ENCODE results near the gene ZNF350. TPM values are rescaled to one million over a fixed set of nuclear protein-coding genes. Genes with fewer than 3 reads are reported as not detected.
"Not testable (repeated sequence)": the region's sequence is repeated elsewhere in the genome, so short reads cannot be mapped to it uniquely, and the experiment has no call there.

The ZNF350 gene
- 8.2 TPM for total RNA-seq
- long read RNA-seq, transcript ZNF350-201 (5 exons, 2,338 nt), result major isoform, 8 of 12 reads
- long read RNA-seq, partial matches to known transcripts, result 0 of 12 reads
- long read RNA-seq, other reads (novel, unspliced or antisense), result 3 of 12 reads

- intact Hi-C loops (cut with DNase I), result loop anchor here (1.0 to 5.0 kb wide), 4 partner anchors 41 to 99 kb away; partner anchors contain the start of genes ZNF432, ZNF577, ZNF613 and ZNF614
- DNase-seq (ENCODE audit: low spot score), result peak; percentile 98
Measured at GRCh38 chr19:51986309-51987291, at the start of gene ZNF350. Gene ZNF350 (minus strand): TSS chr19:51986840. CDS start chr19:51974360, 12,480 bp downstream.

GRCh38 chr19:52034051-52034728 lies 47.5 kb upstream of the ZNF350 start:
- intact Hi-C loops (cut with DNase I), result no loop called here
- no peak for DNase-seq (ENCODE audit: low spot score)

- DNase-seq (ENCODE audit: low spot score), result no peak
- intact Hi-C loops (cut with DNase I), result loop anchor here (1.0 to 5.0 kb wide), 2 partner anchors 20 to 41 kb away; partner anchors contain the start of genes ZNF350 and ZNF432
Measured at GRCh38 chr19:52028780-52029123, 42.1 kb upstream of the ZNF350 start.

- DNase-seq (ENCODE audit: low spot score), result peak; percentile 94
- intact Hi-C loops (cut with DNase I), result loop anchor here (1.0 to 5.0 kb wide), 2 partner anchors 20 to 41 kb away; partner anchors contain the start of genes ZNF350 and ZNF432
Measured at GRCh38 chr19:52028027-52028779, 41.6 kb upstream of the ZNF350 start, which contains the start of gene ZNF614. Gene ZNF614 (minus strand): TSS chr19:52028379. CDS start chr19:52025745, 2,634 bp downstream.

GRCh38 chr19:52026255-52026990 lies 39.8 kb upstream of the ZNF350 start:
- DNase-seq (ENCODE audit: low spot score), result not testable (repeated sequence)
- intact Hi-C loops (cut with DNase I), result loop anchor here (5.0 kb wide), 1 partner anchor 39 kb away; the partner anchor contains the start of gene ZNF350

GRCh38 chr19:52024478-52024877 lies 37.8 kb upstream of the ZNF350 start:
- intact Hi-C loops (cut with DNase I), result not testable (repeated sequence)

GRCh38 chr19:52022193-52022592 lies 35.6 kb upstream of the ZNF350 start:
- intact Hi-C loops (cut with DNase I), result no loop called here
- no peak for DNase-seq (ENCODE audit: low spot score)

More at GRCh38 chr19:52024478-52024877, 37.8 kb upstream of the ZNF350 start:
- not testable (repeated sequence) for DNase-seq (ENCODE audit: low spot score)

GRCh38 chr19:52020506-52020905 lies 33.9 kb upstream of the ZNF350 start:
- intact Hi-C loops (cut with DNase I), result no loop called here
- no peak for DNase-seq (ENCODE audit: low spot score)

GRCh38 chr19:52010674-52011073 lies 24.0 kb upstream of the ZNF350 start:
- intact Hi-C loops (cut with DNase I), result no loop called here
- DNase-seq (ENCODE audit: low spot score), result no peak

- intact Hi-C loops (cut with DNase I), result loop anchor here (5.0 kb wide), 1 partner anchor 39 kb away; the partner anchor contains the start of gene ZNF432
Measured at GRCh38 chr19:52007806-52008557, 21.3 kb upstream of the ZNF350 start, which contains the start of gene ZNF615. Gene ZNF615 (minus strand): TSS chr19:52008211. CDS start chr19:52003711, 4,500 bp downstream.

GRCh38 chr19:52007451-52007805 lies 20.8 kb upstream of the ZNF350 start:
- intact Hi-C loops (cut with DNase I), result loop anchor here (5.0 kb wide), 1 partner anchor 40 kb away; the partner anchor contains the start of gene ZNF432
- no peak for DNase-seq (ENCODE audit: low spot score)

More at GRCh38 chr19:52007806-52008557, 21.3 kb upstream of the ZNF350 start, which contains the start of gene ZNF615:
- peak; percentile 97 for DNase-seq (ENCODE audit: low spot score)

GRCh38 chr19:51994048-51994644 lies 7.5 kb upstream of the ZNF350 start:
- intact Hi-C loops (cut with DNase I), result no loop called here
- no peak for DNase-seq (ENCODE audit: low spot score)

GRCh38 chr19:51993422-51993821 lies 6.8 kb upstream of the ZNF350 start:
- DNase-seq (ENCODE audit: low spot score), result no peak
- intact Hi-C loops (cut with DNase I), result no loop called here

GRCh38 chr19:51983361-51983760 lies 3.3 kb downstream of the ZNF350 start:
- DNase-seq (ENCODE audit: low spot score), result no peak
- intact Hi-C loops (cut with DNase I), result no loop called here

- intact Hi-C loops (cut with DNase I); DNase-seq (ENCODE audit: low spot score): not testable (repeated sequence)
Measured at GRCh38 chr19:51980926-51981325, 5.7 kb downstream of the ZNF350 start.

GRCh38 chr19:51980116-51980736 lies 6.4 kb downstream of the ZNF350 start:
- intact Hi-C loops (cut with DNase I), result no loop called here
- no peak for DNase-seq (ENCODE audit: low spot score)

GRCh38 chr19:51978882-51979281 lies 7.8 kb downstream of the ZNF350 start:
- intact Hi-C loops (cut with DNase I), result no loop called here
- DNase-seq (ENCODE audit: low spot score), result no peak
